GM18873 (cell line): ENCODE data around the gene SRRM3.
"Not testable (repeated sequence)": the region's sequence is repeated elsewhere in the genome, so short reads cannot be mapped to it uniquely, and the experiment has no call there.

Experiments used
- ATAC-seq: cut with Tn5 transposase; IDR thresholded peaks from one replicate; pipeline ENCODE4 v1.9.1; 2021; ENCODE audit warnings: mild to moderate bottlenecking, moderate library complexity, moderate number of reproducible peaks; ENCODE audit not compliant: unreplicated experiment, low FRiP score

Gene SRRM3

DNA sequence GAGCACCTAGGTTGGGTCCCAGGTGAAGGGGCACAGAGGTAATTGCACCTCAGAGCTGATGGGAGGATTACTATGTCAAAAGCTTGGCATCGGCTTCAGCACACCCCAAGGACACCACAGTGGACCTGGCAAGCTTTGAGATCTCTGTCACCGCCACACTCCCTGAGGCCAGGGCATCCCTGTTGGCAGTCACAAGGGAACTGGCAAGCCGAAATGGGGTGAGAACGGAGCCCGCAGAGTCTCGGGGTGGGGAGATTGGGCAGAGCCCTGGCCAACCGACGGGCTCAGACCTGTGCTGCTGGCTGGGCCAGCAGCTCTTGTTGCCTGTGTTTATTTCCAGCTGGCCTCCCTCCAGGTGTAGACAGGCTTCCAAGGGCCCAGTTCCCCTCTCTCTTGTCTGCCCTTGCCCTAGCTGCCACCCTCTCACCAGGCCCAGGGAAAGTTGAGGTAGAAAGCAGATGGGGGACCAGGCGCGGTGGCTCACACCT is 103.2 kb downstream of the SRRM3 start:
- ATAC-seq: no peak

DNA sequence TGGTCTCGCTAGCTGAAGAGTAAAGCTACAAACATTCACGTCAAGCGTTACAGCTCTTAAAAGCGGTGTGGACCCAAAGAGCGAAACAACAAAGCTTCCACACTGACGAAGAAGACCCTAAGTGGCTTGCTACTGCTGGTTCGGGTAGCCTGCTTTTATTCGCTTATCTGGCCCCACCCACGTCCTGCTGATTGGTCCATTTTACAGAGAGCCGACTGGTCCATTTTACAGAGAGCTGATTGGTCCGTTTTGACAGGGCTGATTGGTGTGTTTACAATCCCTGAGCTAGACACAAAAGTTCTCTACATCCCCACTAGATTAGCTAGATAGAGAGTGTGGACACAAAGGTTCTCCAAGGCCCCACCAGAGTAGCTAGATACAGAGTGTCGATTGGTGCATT is 107.2 kb downstream of the SRRM3 start:
- ATAC-seq: not testable (repeated sequence)

DNA sequence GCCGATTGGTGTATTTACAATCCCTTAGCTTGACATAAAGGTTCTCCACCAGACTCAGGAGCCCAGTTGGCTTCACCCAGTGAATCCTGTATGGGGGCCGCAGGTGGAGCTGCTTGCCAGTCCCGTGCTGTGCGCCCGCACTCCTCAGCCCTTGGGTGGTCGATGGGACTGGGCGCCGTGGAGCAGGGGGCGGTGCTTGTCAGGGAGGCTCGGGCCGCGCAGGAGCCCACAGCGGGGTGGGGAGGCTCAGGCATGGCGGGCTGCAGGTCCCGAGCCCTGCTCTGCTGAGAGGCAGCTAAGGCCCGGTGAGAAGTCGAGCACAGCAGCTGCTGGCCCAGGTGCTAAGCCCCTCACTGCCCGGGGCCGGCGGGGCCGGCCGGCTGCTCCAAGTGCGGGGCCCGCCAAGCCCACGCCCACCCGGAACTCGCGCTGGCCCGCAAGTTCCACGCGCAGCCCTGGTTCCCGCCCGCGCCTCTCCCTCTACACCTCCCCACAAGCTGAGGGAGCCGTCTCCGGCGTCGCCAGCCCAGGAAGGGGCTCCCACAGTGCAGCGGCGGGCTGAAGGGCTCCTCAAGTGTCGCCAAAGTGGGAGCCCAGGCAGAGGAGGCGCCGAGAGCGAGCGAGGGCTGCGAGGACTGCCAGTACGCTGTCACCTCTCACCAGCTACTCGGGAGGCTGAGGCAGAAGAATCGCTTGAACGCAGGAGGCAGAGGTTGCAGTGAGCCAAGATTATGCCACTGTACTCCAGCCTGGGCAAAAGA is 107.8 kb downstream of the SRRM3 start:
- not testable (repeated sequence) for ATAC-seq

DNA sequence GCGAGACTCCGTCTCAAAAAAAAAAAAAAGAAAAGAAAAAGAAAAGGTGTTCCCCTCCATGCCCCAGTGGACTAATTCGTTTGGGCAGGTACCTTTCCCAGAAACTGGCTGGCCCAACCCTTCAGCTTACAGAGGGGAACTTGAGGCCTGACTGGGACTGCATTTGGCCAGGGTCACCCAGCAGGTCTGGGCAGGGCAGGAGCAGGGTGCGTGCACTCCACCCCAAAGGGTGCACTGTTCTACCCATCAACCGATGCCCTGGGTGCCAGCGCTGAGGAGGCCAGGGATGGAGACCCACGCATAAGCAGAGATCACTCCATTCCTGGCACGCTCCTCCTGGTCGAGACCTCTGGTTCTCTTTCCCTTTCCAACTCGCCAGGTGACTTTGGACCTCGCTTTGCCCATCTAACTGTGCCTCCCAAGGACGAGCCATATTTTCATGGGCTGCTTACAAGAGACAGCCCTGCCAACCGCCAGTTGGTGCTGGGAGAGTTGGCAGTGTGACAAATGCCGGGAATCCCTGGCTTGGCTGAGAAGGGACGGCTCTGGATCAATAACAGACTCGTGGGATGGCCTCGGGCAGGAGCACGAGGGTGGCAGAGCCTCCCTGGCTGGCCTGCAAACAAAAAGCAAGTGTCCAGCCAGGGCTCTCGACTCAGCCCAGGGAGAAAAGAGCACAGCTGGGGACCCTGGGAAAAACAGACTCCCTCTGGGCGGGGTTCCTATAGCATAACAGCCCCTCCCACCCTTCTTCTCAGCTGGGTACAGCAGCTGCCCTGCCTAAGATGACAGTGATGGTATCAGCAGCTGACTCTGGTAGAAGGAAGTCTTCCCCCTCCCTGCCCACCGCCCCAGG is 108.6 kb downstream of the SRRM3 start:
- no peak for ATAC-seq

DNA sequence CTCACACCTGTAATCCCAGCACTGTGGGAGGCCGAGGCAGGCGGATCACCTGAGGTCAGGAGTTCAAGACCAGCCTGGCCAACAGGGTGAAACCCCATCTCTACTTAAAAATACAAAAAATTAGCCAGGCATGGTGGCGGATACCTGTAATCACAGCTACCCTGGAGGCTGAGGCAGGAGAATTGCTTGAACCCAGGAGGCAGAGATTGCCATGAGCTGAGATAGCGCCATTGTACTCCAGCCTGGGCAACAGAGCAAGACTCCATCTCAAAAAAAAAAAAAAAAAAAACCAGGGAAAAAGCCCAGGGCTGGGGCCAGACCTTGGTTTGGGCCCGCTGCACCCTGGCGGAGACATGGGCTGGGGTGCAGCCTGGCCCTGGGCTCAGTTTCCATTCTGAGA is 110.1 kb downstream of the SRRM3 start:
- ATAC-seq: not testable (repeated sequence)

DNA sequence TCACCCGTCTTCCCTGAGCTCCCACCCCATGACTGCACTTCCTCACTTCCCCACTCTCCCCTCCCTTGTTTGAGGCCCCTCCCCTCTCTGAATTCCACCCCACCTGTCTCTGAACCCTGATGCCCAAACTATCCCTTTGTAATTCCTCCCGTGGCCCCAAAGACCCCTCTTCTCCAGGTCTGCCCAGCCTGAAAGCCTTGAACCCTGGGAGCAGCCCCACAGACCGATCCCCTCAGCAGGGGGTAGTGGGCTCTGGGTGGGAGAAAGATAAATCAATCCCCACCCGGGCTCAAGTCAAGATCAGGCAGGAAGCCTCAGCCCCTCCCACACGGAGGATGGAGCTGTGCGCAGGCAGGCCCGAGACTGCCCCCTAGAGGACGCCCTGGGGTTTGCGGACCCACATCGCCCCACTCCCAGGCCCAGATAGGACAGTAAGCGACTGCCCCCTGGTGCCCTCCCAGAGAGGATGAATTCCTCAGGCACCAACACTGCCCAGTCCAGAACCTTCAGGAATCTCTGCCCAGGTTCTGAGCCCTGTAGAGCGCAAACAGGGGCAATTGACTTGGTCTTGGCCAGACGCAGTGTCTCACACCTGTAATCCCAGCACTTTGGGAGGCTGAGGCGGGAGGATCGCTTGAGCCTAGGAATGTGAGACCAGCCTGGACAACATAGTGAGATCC is 112.5 kb downstream of the SRRM3 start:
- ATAC-seq: peak; percentile 31

DNA sequence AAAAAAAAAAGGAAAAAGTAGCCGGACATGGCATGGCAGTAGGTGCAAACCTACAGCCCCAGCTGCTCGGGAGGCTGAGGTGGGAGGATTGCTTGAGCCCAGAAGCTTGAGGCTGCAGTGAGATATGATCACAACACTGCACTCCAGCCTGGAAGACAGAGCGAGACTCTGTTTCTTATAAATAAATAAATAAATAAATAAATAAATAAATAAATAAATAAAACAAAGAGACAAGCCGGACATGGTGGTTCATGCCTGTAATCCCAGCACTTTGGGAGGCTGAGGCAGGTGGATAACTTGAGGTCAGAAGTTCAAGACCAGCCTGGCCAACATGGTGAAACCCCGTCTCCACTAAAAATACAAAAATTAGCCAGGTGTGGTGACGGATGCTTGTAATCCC is 113.0 kb downstream of the SRRM3 start:
- not testable (repeated sequence) for ATAC-seq

DNA sequence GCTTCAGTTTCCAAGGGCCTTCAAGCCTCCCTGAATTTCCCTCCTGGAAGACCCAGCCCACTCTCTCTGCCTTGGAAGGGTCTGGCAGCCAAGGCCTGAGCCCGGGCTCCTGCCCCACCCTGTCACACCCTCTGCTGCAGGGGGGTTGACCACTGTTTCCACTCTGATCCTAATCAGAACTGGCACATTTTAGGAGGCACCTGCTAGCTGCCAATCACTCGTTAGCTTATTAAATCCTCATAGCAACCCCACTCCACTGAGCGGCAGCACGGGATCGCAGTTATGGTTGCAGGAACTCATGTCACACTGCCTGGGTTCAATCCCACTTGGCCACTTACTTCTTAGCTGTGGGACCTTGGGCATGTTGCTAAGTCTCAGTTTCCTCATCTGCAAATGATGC is 113.7 kb downstream of the SRRM3 start:
- ATAC-seq: no peak

DNA sequence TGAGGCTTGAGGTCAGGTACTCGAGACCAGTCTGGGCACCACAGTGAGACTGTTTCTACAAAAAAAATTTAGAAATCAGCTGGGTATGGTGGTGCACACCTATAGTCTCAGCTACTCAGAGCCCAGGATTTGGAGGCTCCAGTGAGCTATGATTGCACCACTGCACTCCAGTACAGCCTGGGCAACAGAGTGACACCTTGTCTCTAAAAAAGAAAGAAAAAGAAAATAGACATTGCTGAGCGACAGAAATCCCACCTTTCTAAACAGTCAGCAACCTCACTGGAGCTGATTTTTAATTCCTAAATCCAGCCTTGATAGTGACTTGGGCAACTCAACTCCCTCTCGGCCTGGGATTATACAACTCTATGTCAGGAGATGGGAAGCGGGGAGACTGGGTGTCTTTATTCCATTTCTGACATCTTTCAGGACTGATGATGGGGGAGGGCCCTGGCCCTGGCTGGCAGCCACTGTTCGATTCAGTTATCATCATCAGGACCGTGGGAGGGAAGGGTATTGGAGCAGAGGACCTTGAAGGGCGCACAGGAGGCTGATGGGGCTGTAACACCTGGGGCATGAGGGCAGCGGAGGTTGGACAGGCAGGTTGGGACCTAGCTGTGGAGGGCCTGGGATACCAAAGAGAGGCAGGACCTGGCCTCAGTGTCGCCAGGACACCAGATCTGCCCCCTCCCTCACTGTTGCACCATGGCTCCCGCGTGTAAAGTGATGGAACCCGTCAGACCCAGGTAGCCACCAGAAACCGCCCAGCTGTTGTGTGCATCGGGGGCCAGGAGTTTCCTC is 115.5 kb downstream of the SRRM3 start:
- no peak for ATAC-seq

DNA sequence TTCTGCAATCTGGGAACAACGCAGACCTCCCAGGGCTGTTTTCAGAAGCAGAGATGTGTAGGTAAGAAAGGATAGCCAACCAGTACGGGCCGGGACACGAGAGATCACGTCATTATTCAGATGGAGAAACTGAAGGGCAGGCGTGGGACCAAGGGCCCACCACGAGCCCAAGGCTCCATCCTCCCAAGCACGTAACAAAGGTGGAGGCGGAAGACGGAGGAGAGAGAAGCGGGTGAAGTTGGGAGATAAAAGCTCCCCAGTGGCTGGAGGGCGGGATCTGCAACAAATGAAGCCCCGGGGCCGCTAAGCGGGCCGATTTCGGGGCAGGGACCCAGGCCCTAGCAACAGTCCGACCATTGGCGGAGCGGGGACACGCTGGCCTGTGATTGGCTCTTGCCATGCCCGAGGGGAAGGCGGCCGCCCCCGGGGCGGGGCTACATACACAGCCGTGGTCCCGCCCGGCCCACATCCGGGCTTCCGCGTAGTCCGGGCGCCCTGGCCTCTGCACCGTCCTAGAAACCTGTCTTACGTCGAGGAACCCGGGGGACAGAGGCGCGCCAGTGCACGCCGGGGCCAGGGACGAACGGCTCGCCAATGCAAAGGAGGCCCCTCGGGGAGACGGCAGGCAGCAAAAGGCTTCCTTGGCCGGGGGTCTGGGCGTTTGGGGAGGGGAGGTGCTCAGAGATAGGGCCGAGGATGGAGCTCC is 116.2 kb downstream of the SRRM3 start:
- ATAC-seq: peak; percentile 84

DNA sequence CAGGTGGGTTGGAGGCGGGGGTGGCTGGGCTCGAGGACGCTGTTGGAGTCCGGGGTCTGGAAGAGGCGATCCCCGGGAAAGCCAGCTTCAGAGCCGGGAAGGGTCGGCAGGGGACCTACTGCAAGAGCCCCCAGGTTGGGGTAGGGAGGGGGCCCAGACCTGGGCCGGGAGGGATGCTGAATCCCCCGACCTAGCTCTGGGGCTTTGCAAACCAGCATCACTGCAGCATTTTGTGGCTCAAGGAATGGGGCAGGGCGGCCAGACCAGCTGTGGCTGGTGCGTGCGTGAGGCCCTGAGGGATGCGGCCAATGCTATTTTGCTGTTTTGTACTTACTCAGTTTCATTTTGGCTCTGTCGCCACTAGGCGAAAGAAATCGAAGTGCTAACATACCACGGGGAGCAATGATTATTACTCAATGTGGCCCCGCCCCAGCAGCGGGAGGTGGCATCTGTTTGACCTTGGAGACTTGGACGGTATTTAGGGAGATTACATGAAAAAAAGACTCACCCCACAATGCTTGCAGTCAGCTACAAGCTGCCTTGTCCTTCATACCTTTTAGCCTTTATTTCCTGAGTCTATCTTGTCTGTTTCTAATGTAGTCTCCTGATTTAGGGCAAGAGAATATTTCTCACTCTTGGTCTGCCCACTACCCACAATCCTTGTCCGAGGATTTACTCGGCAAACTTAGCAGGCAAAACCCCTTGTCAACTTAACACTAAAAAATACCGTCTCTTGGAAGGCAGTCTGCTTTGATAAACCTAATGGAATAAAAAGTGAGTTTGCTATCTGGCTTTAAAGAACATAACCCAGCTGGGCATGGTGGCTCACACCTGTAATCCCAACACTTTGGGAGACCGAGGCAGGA is 117.0 kb downstream of the SRRM3 start:
- peak; percentile 36 for ATAC-seq

DNA sequence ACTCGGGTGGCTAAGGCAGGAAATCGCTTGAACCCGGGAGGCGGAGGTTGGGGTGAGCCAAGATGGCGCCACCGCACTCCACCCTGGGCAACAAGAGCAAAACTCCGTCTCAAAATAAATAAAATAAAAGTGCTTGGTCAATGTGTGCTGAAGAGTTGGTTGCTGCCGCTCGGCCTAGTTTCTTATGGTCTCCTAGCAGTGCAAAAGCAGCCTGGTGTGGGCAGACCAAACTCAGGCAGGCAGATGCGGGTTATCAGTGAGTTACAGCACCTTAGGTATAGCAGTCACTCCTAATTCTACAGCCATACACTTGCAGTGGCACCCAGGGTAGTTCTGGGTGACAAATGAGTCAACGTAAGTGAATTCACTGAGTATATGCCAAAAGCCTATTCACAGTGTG is 123.4 kb downstream of the SRRM3 start:
- no peak for ATAC-seq

DNA sequence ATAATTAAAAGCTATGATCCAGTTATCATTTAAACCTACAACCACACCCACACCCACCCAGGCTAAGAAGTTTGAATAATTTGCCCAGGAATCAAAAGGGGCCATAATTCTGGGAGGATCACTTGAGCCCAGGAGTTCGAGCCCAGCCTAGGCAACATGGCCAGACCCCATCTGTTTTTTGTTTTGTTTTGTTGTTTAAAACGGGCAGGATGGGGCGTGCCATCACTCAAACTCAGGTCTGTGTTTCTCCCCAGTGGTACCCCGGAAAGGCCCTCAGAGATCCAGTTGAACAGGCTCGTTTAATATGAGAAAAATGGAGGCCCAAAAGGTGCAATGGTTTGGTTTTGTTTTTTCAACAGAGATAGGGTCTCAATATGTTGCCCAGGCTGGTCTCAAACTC is 124.1 kb downstream of the SRRM3 start:
- no peak for ATAC-seq

DNA sequence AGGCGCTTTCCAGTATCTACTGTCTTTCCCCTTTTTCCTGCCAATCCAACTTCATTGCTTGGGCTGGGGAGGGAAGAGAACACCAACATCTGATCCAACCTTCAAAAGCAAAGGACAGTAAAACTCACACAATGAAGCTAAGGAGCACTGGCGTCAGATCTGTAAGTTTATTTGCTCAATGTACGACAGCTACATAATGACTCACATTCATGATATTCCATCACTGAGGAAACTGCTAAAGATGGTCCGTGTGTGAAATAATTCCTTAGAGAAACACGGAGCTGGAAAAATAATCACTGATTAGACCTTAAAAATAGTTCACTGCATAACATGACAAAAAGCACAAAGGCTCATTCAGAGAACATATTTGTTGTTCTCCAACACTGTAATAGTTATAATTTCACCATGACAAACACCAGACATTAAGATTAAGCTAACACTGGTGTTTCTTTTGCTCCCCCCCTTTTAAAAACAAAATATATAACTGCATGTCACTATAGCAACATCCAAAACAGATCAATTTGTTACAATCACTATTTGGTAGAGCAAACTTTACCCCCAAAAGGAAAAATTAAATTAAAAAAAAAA is 125.0 kb downstream of the SRRM3 start:
- no peak for ATAC-seq

DNA sequence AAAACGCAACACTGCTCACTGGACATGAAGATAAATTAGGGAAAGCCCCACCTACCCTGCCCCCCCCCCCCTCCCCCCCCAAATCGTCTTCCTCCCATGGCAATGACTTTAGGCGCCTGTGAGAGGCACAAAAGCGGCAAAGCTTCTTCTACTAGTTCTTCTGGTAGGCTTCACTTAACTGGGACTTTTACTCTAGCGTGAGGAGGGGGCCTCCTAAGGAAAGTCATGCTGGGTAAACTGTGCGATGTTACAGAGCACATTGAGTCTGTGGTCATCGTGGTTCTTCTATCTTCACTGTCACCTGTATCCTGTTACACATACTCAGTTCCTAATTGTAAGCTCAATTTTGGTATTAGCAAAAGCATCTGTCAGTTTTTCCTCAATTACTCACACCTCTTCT is 125.9 kb downstream of the SRRM3 start:
- no peak for ATAC-seq

DNA sequence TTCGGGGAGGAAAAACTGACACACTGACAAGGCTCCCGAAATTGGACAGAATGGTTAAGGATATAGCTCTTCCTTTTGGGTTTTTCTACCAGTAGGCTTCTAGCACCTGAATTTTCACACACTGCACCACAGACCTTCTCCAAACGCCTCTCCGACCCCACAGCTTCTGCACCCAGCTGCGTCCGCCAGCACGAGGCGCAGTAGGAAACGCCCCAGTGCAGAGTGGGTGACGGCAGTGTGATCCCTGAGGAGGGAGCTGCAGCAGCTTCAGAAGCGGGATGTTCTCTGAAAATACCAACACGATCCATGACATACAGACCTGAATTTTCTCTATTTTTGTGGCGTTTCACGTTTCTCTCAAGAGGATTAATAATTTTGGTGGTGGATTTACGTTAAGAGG is 126.7 kb downstream of the SRRM3 start:
- ATAC-seq: no peak

DNA sequence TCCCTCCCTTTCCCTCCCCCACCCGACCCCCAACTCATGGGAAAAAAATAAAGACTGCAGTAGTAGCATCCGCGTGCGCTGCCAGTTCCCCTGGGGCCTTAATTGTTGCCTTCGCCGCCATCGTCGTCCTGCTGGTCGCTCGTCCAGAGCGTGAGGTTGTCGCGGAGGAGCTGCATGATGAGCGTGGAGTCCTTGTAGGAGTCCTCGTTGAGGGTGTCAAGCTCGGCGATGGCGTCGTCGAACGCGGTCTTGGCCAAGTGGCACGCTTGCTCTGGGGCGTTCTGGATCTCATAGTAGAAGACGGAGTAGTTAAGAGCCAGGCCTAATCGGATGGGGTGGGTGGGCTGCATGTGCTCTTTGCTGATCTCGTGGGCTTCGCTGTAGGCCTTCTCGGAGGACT is 127.8 kb downstream of the SRRM3 start:
- ATAC-seq: no peak

DNA sequence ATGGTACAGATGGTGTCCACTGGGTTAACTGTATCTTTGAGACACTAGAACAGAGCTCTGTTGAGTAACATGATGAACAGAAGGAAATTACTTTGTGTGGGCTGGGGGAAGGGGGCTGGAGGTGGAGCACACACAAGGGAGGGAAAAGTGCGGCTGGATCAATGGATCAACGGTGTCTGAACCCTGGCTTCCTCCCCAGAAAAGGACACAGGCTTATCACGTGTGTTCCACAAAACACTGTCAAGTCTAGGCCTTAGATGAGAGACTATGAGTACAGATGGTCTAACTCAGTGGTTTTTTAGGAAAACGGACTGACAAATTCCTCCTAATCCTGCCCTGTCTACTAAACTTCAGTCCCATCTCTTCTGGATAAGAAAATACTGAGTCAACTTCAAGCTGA is 128.6 kb downstream of the SRRM3 start:
- no peak for ATAC-seq
